ENCODE measurements around the gene SF1. TPM values are rescaled to one million over a fixed set of nuclear protein-coding genes. Genes with fewer than 3 reads are reported as not detected.

The SF1 gene
- total and polyA plus RNA-seq, 5 experiments from 2014 or later: 87.0 to 1,057 (median 138) TPM

GRCh38 chr11:64758330-64759079 is 19.8 kb downstream of the SF1 start:
- POLR2A ChIA-PET: interaction anchor here (0.6 to 45.2 kb wide), 4 partner anchors 7 to 818 kb away, joined by 3 to 2320 read pairs (median 1162); partner anchors contain the start of genes PYGM, RASGRP2 and SF1
- Mint-ChIP-seq H3K9me3 (no peaks in the 10 kb centered on the region), H3K4me3 (peak overlapping the region in 2 of 10 donors; percentile 13 to 24), H3K36me3 (peaks cover 0 to 18% (median 0%) of the 10 kb centered on the region in 3 donors), H3K4me1 (peaks cover 28 to 88% (median 66%) of the 10 kb centered on the region in 4 donors), H3K27ac (peak overlapping the region in 9 of 10 donors; percentile 47 to 95 (median 72)), H3K27me3 (no peaks in the 10 kb centered on the region)
- ATAC-seq (no peak), DNase-seq (peak in 1 of 10 donors; percentile 50)

- no peaks in the 10 kb centered on the region for H3K9me3 Mint-ChIP-seq
- H3K27ac Mint-ChIP-seq: peak overlapping the region in 9 of 10 donors; percentile 25 to 95 (median 77)
- ATAC-seq (no peak), DNase-seq (peak in 1 of 10 donors; percentile 60)
- H3K36me3 Mint-ChIP-seq: peaks cover 0 to 17% (median 0%) of the 10 kb centered on the region in 3 donors
- H3K4me3 Mint-ChIP-seq: peak overlapping the region in 1 of 10 donors; percentile 63
- no peaks in the 10 kb centered on the region for H3K27me3 Mint-ChIP-seq
- H3K4me1 Mint-ChIP-seq: peaks cover 26 to 87% (median 58%) of the 10 kb centered on the region in 4 donors
- POLR2A ChIA-PET: interaction anchor here (1.2 to 45.2 kb wide), 3 partner anchors 7 to 364 kb away, joined by 3 to 2320 read pairs (median 2320); partner anchors contain the start of genes FAU, MRPL49, PYGM and RASGRP2
Observed at GRCh38 chr11:64757549-64758329, 20.6 kb downstream of the SF1 start.

GRCh38 chr11:64755681-64756361 is 22.5 kb downstream of the SF1 start:
- Mint-ChIP-seq H3K9me3 (no peaks in the 10 kb centered on the region), H3K4me1 (peaks cover 19 to 87% (median 49%) of the 10 kb centered on the region in 4 donors), H3K36me3 (peaks cover 0 to 20% (median 2%) of the 10 kb centered on the region in 3 donors), H3K27ac (peak overlapping the region in 2 of 10 donors; percentile 1 to 21), H3K27me3 (no peaks in the 10 kb centered on the region), H3K4me3 (no peak overlapping the region)
- DNase-seq (peak in 1 of 10 donors; percentile 35), ATAC-seq (no peak)
- POLR2A ChIA-PET: interaction anchor here (39.5 to 45.2 kb wide), 2 partner anchors 5 to 15 kb away, joined by 2320 read pairs; partner anchors contain the start of genes PYGM, RASGRP2 and SF1

GRCh38 chr11:64754919-64755662 is 23.3 kb downstream of the SF1 start:
- H3K36me3 Mint-ChIP-seq: peaks cover 0 to 27% (median 2%) of the 10 kb centered on the region in 3 donors
- POLR2A ChIA-PET: interaction anchor here (2.1 to 45.2 kb wide), 3 partner anchors 4 to 47 kb away, joined by 4 to 2320 read pairs (median 2320); partner anchors contain the start of genes MAP4K2, PYGM, RASGRP2 and SF1
- H3K4me1 Mint-ChIP-seq: peaks cover 22 to 87% (median 49%) of the 10 kb centered on the region in 4 donors

GRCh38 chr11:64754124-64754918 is 24.0 kb downstream of the SF1 start:
- POLR2A ChIA-PET: interaction anchor here (2.1 to 45.2 kb wide), 3 partner anchors 3 to 48 kb away, joined by 4 to 2320 read pairs (median 2320); partner anchors contain the start of genes MAP4K2, PYGM, RASGRP2 and SF1
- H3K4me3 Mint-ChIP-seq: peak overlapping the region in 1 of 10 donors; percentile 33
- ATAC-seq (no peak), DNase-seq (peak in 1 of 10 donors; percentile 59)
- H3K27ac Mint-ChIP-seq: peak overlapping the region in 1 of 10 donors; percentile 79
- H3K4me1 Mint-ChIP-seq: peaks cover 15 to 81% (median 42%) of the 10 kb centered on the region in 4 donors
- no peaks in the 10 kb centered on the region for H3K9me3 Mint-ChIP-seq
- peaks cover 0 to 31% (median 2%) of the 10 kb centered on the region in 3 donors for H3K36me3 Mint-ChIP-seq
- H3K27me3 Mint-ChIP-seq: no peaks in the 10 kb centered on the region

More at GRCh38 chr11:64754919-64755662, 23.3 kb downstream of the SF1 start:
- H3K27me3 Mint-ChIP-seq: no peaks in the 10 kb centered on the region
- ATAC-seq (no peak), DNase-seq (peak in 1 of 10 donors; percentile 55)
- H3K27ac Mint-ChIP-seq: peak overlapping the region in 3 of 10 donors; percentile 21 to 63 (median 29)
- H3K4me3 Mint-ChIP-seq: no peak overlapping the region
- no peaks in the 10 kb centered on the region for H3K9me3 Mint-ChIP-seq

GRCh38 chr11:64753380-64754123 is 24.8 kb downstream of the SF1 start:
- H3K9me3 Mint-ChIP-seq: no peaks in the 10 kb centered on the region
- H3K4me1 Mint-ChIP-seq: peaks cover 15 to 73% (median 37%) of the 10 kb centered on the region in 4 donors
- DNase-seq: peak in 1 of 10 donors; percentile 14
- POLR2A ChIA-PET: interaction anchor here (2.1 to 45.2 kb wide), 3 partner anchors 2 to 49 kb away, joined by 4 to 2320 read pairs (median 2320); partner anchors contain the start of genes MAP4K2, PYGM, RASGRP2 and SF1
- peak overlapping the region in 2 of 10 donors; percentile 62 to 79 for H3K27ac Mint-ChIP-seq
- peaks cover 0 to 34% (median 2%) of the 10 kb centered on the region in 3 donors for H3K36me3 Mint-ChIP-seq
- no peak for ATAC-seq
- H3K27me3 Mint-ChIP-seq: no peaks in the 10 kb centered on the region
- H3K4me3 Mint-ChIP-seq: no peak overlapping the region

- ATAC-seq (no peak), DNase-seq (peak in 1 of 10 donors; percentile 52)
- H3K27ac Mint-ChIP-seq: peak overlapping the region in 3 of 10 donors; percentile 25 to 67 (median 62)
- H3K9me3 Mint-ChIP-seq: no peaks in the 10 kb centered on the region
- peaks cover 17 to 71% (median 38%) of the 10 kb centered on the region in 4 donors for H3K4me1 Mint-ChIP-seq
- H3K36me3 Mint-ChIP-seq: peaks cover 0 to 38% (median 2%) of the 10 kb centered on the region in 3 donors
- no peaks in the 10 kb centered on the region for H3K27me3 Mint-ChIP-seq
- POLR2A ChIA-PET: interaction anchor here (2.1 to 45.2 kb wide), 3 partner anchors 2 to 50 kb away, joined by 4 to 2320 read pairs (median 2320); partner anchors contain the start of genes MAP4K2, PYGM, RASGRP2 and SF1
- no peak overlapping the region for H3K4me3 Mint-ChIP-seq
Observed at GRCh38 chr11:64753019-64753379, 25.3 kb downstream of the SF1 start.

- Mint-ChIP-seq H3K27ac (peak overlapping the region in 7 of 10 donors; percentile 13 to 67 (median 36)), H3K9me3 (no peaks in the 10 kb centered on the region), H3K4me3 (peak overlapping the region in 1 of 10 donors; percentile 65), H3K4me1 (peaks cover 16 to 71% (median 36%) of the 10 kb centered on the region in 4 donors), H3K36me3 (peaks cover 0 to 40% (median 2%) of the 10 kb centered on the region in 3 donors), H3K27me3 (no peaks in the 10 kb centered on the region)
- ATAC-seq (no peak), DNase-seq (peak in 1 of 10 donors; percentile 45)
- POLR2A ChIA-PET: interaction anchor here (0.7 to 45.2 kb wide), 3 partner anchors 1 to 343 kb away, joined by 3 to 2320 read pairs (median 2320); partner anchors contain the start of genes PYGM, RASGRP2 and SF1
Observed at GRCh38 chr11:64752175-64752970, 26.0 kb downstream of the SF1 start.

GRCh38 chr11:64751580-64751979 is 26.8 kb downstream of the SF1 start:
- Mint-ChIP-seq H3K36me3 (peaks cover 0 to 38% (median 2%) of the 10 kb centered on the region in 3 donors), H3K9me3 (no peaks in the 10 kb centered on the region), H3K4me3 (no peak overlapping the region), H3K27ac (peak overlapping the region in 8 of 10 donors; percentile 2 to 66 (median 39)), H3K27me3 (no peaks in the 10 kb centered on the region), H3K4me1 (peaks cover 15 to 70% (median 36%) of the 10 kb centered on the region in 4 donors)
- DNase-seq: no peak
- no peak for ATAC-seq
- POLR2A ChIA-PET: interaction anchor here (0.7 to 45.2 kb wide), 3 partner anchors 0 to 344 kb away, joined by 3 to 2320 read pairs (median 2320); partner anchors contain the start of genes PYGM, RASGRP2 and SF1
